CD14-positive monocyte (primary cell): ENCODE measurements around the gene IL2RG. TPM values are rescaled to one million over a fixed set of nuclear protein-coding genes. Genes with fewer than 3 reads are reported as not detected.

Experiments used
- DNase-seq, 3 donors: peaks; one replicate each; pipeline ENCODE4 v3.0.0-alpha.2; 2011 to 2022
- H2AFZ ChIP-seq: 2 replicates; pipeline ENCODE4 v1.6.0; 2012; ENCODE audit warnings: mild to moderate bottlenecking, low read depth, low read length, inconsistent platforms; ENCODE audit not compliant: insufficient read depth, poor library complexity, severe bottlenecking
- H3K27ac ChIP-seq, 2 donors: 1 replicate in 1 of 2; 2 replicates in 1 of 2; pipeline ENCODE4 v1.5.1; 2012 to 2013; ENCODE audit warnings: low read length in 2 of 2, control low read depth in 1 of 2, inconsistent platforms in 1 of 2, low read depth in 1 of 2, mild to moderate bottlenecking in 1 of 2
- H3K27me3 ChIP-seq, 2 donors: one replicate each; pipeline versions ENCODE4 v1.6.0 to v1.6.1; 2011 to 2013; ENCODE audit warnings: low read length in 2 of 2; ENCODE audit not compliant: control insufficient read depth in 2 of 2, insufficient read depth in 2 of 2
- H3K36me3 ChIP-seq, 2 donors: replicated peaks in 1 of 2; 1 replicate in 1 of 2; 2 replicates in 1 of 2; pipeline versions ENCODE4 v1.5.1 to v1.6.1; 2012 to 2013; ENCODE audit warnings: low read length in 2 of 2, control low read depth in 1 of 2, inconsistent platforms in 1 of 2, mild to moderate bottlenecking in 1 of 2; ENCODE audit not compliant: insufficient read depth in 2 of 2, control insufficient read depth in 1 of 2
- H3K4me1 ChIP-seq, 2 donors: 1 replicate in 1 of 2; 2 replicates in 1 of 2; pipeline versions ENCODE4 v1.5.1 to v1.6.1; 2012 to 2013; ENCODE audit warnings: low read length in 2 of 2, control low read depth in 1 of 2, inconsistent platforms in 1 of 2, mild to moderate bottlenecking in 1 of 2, moderate library complexity in 1 of 2; ENCODE audit not compliant: insufficient read depth in 2 of 2, control insufficient read depth in 1 of 2
- H3K4me2 ChIP-seq: replicated peaks from 2 replicates; pipeline ENCODE3; 2012; ENCODE audit warnings: low read length, moderate library complexity, mild to moderate bottlenecking; ENCODE audit not compliant: poor library complexity, severe bottlenecking; ENCODE audit errors: extremely low read depth
- H3K4me3 ChIP-seq, 3 experiments: fragments of 200-600 bp in 1 of 3; sonication (generic) in 1 of 3; replicated peaks in 1 of 3; 1 replicate in 2 of 3; 2 replicates in 1 of 3; pipeline ENCODE4 v1.5.1; 2011 to 2013; ENCODE audit warnings: low read length in 3 of 3, mild to moderate bottlenecking in 3 of 3, control low read depth in 2 of 3, low read depth in 2 of 3, inconsistent platforms in 1 of 3, moderate library complexity in 1 of 3
- H3K79me2 ChIP-seq: 2 replicates; pipeline ENCODE4 v1.6.0; 2012; ENCODE audit warnings: mild to moderate bottlenecking, control low read depth, inconsistent platforms, low read length, moderate library complexity; ENCODE audit not compliant: insufficient read depth
- H3K9ac ChIP-seq: 2 replicates; pipeline ENCODE4 v1.6.0; 2017; ENCODE audit warnings: low read length, mild to moderate bottlenecking; ENCODE audit not compliant: insufficient read depth, poor library complexity, severe bottlenecking
- H3K9me3 ChIP-seq, 2 donors: replicated peaks in 1 of 2; 1 replicate in 1 of 2; 2 replicates in 1 of 2; pipeline versions ENCODE4 v1.5.1 to v1.6.1; 2012 to 2013; ENCODE audit warnings: low read length in 2 of 2, control low read depth in 1 of 2; ENCODE audit not compliant: control insufficient read depth in 1 of 2, insufficient read depth in 1 of 2
- H4K20me1 ChIP-seq: 2 replicates; pipeline ENCODE4 v1.6.0; 2012; ENCODE audit warnings: mild to moderate bottlenecking, low read length, control low read depth, moderate library complexity; ENCODE audit not compliant: insufficient read depth
- H3K27ac Mint-ChIP-seq, 7 donors: one replicate each; pipeline ENCODE4 v1.8.0; 2020; ENCODE audit warnings: mild to moderate bottlenecking in 7 of 7, mixed read lengths in 7 of 7, moderate library complexity in 6 of 7, inconsistent platforms in 2 of 7
- H3K27me3 Mint-ChIP-seq, 3 donors: one replicate each; pipeline ENCODE4 v1.8.0; 2021 to 2022; ENCODE audit warnings: low read depth in 3 of 3, mild to moderate bottlenecking in 3 of 3, mixed read lengths in 3 of 3, moderate library complexity in 3 of 3, inconsistent platforms in 1 of 3
- H3K36me3 Mint-ChIP-seq, 2 donors: one replicate each; pipeline ENCODE4 v1.8.0; 2020; ENCODE audit warnings: mixed read lengths in 2 of 2, inconsistent platforms in 1 of 2, mild to moderate bottlenecking in 1 of 2
- H3K4me1 Mint-ChIP-seq: one replicate; pipeline ENCODE4 v1.8.0; 2020; ENCODE audit warnings: mild to moderate bottlenecking, mixed read lengths
- H3K4me3 Mint-ChIP-seq, 2 donors: one replicate each; pipeline ENCODE4 v1.8.0; 2020; ENCODE audit warnings: mild to moderate bottlenecking in 2 of 2, mixed read lengths in 2 of 2, moderate library complexity in 1 of 2
- H3K9me3 Mint-ChIP-seq, 7 donors: one replicate each; pipeline ENCODE4 v1.8.0; 2020 to 2022; ENCODE audit warnings: mixed read lengths in 7 of 7, mild to moderate bottlenecking in 6 of 7, moderate library complexity in 6 of 7, inconsistent platforms in 2 of 7
- WGBS: methylation state at CpG from one replicate; pipeline ENCODE4 v1.1.5; 2013; ENCODE audit warnings: missing lambda C conversion rate; ENCODE audit not compliant: insufficient coverage; 5-methylcytosine and 5-hydroxymethylcytosine counted together
- intact Hi-C, 2 donors: fragments of 100-400 bp; cut with micrococcal nuclease; formaldehyde crosslinking; loops; one replicate each; pipeline versions ENCODE4 v1.15.0 to v1.15.1; 2023
- polyA plus RNA-seq, 3 donors: library from polyadenylated mRNA; depleted of rRNA in 1 of 3; unstranded in 2 of 3; stranded (reverse) in 1 of 3; fragments of 300-500 nt in 2 of 3; fragments of >200 nt in 1 of 3; fragmentation: Illumina TruSeq in 2 of 3; gene quantifications; 1 replicate in 2 of 3; 2 replicates in 1 of 3; pipeline ENCODE4 v1.2.3, GENCODE V29; 2012 to 2021
- TF ChIP-seq, protein P1 (sequence below): fragments of 200-600 bp; IDR thresholded peaks from one replicate; pipeline ENCODE4 v1.8.0; 2022; ENCODE audit warnings: antibody characterized with exemption, mild to moderate bottlenecking

Gene IL2RG
- polyA plus RNA-seq, 3 donors = 48.3 to 105 (median 94.5) TPM

DNA sequence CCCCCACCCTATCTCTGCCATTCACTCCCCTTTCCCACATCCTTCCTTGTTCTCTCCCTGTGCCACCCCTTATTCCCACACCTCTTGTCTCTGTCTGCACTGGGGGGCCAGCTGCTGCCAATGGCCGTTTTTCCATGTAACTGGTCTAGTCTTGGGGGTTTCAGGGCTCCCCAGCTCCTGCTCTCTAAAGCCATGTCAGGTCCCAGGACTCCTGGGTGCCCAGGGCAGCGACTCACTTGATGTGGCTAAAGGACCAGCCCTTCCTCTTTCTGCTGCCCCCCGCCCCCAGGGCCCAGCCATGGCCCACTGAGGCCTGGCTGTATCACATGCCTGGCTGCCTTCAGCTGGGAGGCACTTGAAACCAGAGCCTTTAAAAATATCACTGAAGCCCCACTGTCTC is 43.3 kb upstream of the IL2RG start:
- Histone ChIP-seq H3K36me3 (peaks cover 5 to 9% of the 10 kb centered on the region in 2 donors), H3K4me1 (peaks cover 0 to 10% of the 10 kb centered on the region in 2 donors), H3K79me2 (no peaks in the 10 kb centered on the region), H3K27me3 (no peaks in the 10 kb centered on the region), H2AFZ (no peak overlapping the region), H3K9me3 (no peaks in the 10 kb centered on the region), H3K27ac (no peak overlapping the region), H3K4me2 (no peak overlapping the region), H3K4me3 (no peak overlapping the region), H4K20me1 (no peaks in the 10 kb centered on the region), H3K9ac (no peak overlapping the region)
- TF ChIP-seq, protein P1, sequence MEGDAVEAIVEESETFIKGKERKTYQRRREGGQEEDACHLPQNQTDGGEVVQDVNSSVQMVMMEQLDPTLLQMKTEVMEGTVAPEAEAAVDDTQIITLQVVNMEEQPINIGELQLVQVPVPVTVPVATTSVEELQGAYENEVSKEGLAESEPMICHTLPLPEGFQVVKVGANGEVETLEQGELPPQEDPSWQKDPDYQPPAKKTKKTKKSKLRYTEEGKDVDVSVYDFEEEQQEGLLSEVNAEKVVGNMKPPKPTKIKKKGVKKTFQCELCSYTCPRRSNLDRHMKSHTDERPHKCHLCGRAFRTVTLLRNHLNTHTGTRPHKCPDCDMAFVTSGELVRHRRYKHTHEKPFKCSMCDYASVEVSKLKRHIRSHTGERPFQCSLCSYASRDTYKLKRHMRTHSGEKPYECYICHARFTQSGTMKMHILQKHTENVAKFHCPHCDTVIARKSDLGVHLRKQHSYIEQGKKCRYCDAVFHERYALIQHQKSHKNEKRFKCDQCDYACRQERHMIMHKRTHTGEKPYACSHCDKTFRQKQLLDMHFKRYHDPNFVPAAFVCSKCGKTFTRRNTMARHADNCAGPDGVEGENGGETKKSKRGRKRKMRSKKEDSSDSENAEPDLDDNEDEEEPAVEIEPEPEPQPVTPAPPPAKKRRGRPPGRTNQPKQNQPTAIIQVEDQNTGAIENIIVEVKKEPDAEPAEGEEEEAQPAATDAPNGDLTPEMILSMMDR = no peak
- no peak overlapping the region for H3K4me3 Mint-ChIP-seq
- H3K27me3 Mint-ChIP-seq = peaks cover 0 to 2% (median 1%) of the 10 kb centered on the region in 3 donors
- 0% methylated on average over 1 of the region's 3 CpGs for WGBS
- H3K27ac Mint-ChIP-seq = peak overlapping the region in 1 of 7 donors; percentile 85
- H3K9me3 Mint-ChIP-seq = no peaks in the 10 kb centered on the region
- H3K4me1 Mint-ChIP-seq = peaks cover 17% of the 10 kb centered on the region
- H3K36me3 Mint-ChIP-seq = peaks cover 17 to 28% of the 10 kb centered on the region in 2 donors
- DNase-seq = no peak
- intact Hi-C loops = no loop called here

GRCh38 chrX:71154196-71154595 is 42.8 kb upstream of the IL2RG start:
- TF ChIP-seq, protein P1 = no peak

More at GRCh38 chrX:71154196-71154595, 42.8 kb upstream of the IL2RG start:
- Mint-ChIP-seq H3K4me1 (peaks cover 14% of the 10 kb centered on the region), H3K27me3 (peaks cover 0 to 2% (median 1%) of the 10 kb centered on the region in 3 donors), H3K36me3 (peaks cover 17 to 28% of the 10 kb centered on the region in 2 donors), H3K4me3 (no peak overlapping the region), H3K9me3 (no peaks in the 10 kb centered on the region), H3K27ac (no peak overlapping the region)
- intact Hi-C loops = no loop called here
- Histone ChIP-seq H3K79me2 (no peaks in the 10 kb centered on the region), H3K36me3 (peaks cover 5 to 9% of the 10 kb centered on the region in 2 donors), H3K9me3 (no peaks in the 10 kb centered on the region), H3K4me1 (peaks cover 0 to 10% of the 10 kb centered on the region in 2 donors), H3K27me3 (no peaks in the 10 kb centered on the region), H3K27ac (no peak overlapping the region), H2AFZ (no peak overlapping the region), H3K4me2 (no peak overlapping the region), H4K20me1 (no peaks in the 10 kb centered on the region), H3K9ac (no peak overlapping the region), H3K4me3 (no peak overlapping the region)
- DNase-seq = no peak
- WGBS = 100% methylated on average over 2 of the region's 7 CpGs
